GM23338 (cell line): ENCODE data around the gene ERC2. TPM values are rescaled to one million over a fixed set of nuclear protein-coding genes. Genes with fewer than 3 reads are reported as not detected.

ENCODE experiments used
- ATAC-seq: fragments of 200-7000 bp; cut with Tn5 transposase; 3 replicates; pipeline ENCODE4 v1.9.1; 2020
- DNase-seq: peaks from one replicate; pipeline ENCODE4 v3.0.0-alpha.2; 2015; ENCODE audit warnings: low spot score
- H2AFZ ChIP-seq: fragments of 200-600 bp; sonication (generic); 2 replicates; pipeline ENCODE4 v1.8.0; 2016; ENCODE audit warnings: antibody characterized with exemption, mild to moderate bottlenecking, moderate library complexity
- H3F3A ChIP-seq: fragments of 200-600 bp; sonication (generic); replicated peaks from 2 replicates; pipeline ENCODE4 v1.8.0; 2017; ENCODE audit warnings: antibody characterized with exemption, mixed run types, low read depth
- H3K27ac ChIP-seq: fragments of 200-600 bp; sonication (generic); 2 replicates; pipeline ENCODE4 v1.6.1; 2016; ENCODE audit warnings: low read depth
- H3K27me3 ChIP-seq: fragments of 200-600 bp; sonication (generic); 2 replicates; pipeline ENCODE4 v1.8.0; 2016; ENCODE audit warnings: mild to moderate bottlenecking, mixed run types, moderate library complexity; ENCODE audit not compliant: insufficient read depth
- H3K36me3 ChIP-seq: fragments of 200-600 bp; sonication (generic); 2 replicates; pipeline ENCODE4 v1.8.0; 2016; ENCODE audit warnings: mild to moderate bottlenecking; ENCODE audit not compliant: insufficient read depth
- H3K4me1 ChIP-seq: fragments of 200-600 bp; sonication (generic); 2 replicates; pipeline ENCODE4 v1.8.0; 2016; ENCODE audit warnings: mild to moderate bottlenecking, moderate library complexity; ENCODE audit not compliant: insufficient read depth
- H3K4me2 ChIP-seq: fragments of 200-600 bp; sonication (generic); 2 replicates; pipeline ENCODE4 v1.7.1; 2017; ENCODE audit warnings: mixed run types
- H3K4me3 ChIP-seq: fragments of 200-600 bp; sonication (generic); 2 replicates; pipeline ENCODE4 v1.6.1; 2016; ENCODE audit warnings: mixed run types
- H3K79me2 ChIP-seq: fragments of 200-600 bp; sonication (generic); replicated peaks from 2 replicates; pipeline ENCODE4 v1.8.0; 2017; ENCODE audit warnings: mild to moderate bottlenecking; ENCODE audit not compliant: insufficient read depth
- H3K9me2 ChIP-seq: fragments of 200-600 bp; sonication (generic); 2 replicates; pipeline ENCODE4 v1.8.0; 2017; ENCODE audit not compliant: insufficient read depth
- H4K20me1 ChIP-seq: fragments of 200-600 bp; sonication (generic); replicated peaks from 2 replicates; pipeline ENCODE4 v1.8.0; 2017; ENCODE audit warnings: mild to moderate bottlenecking; ENCODE audit not compliant: insufficient read depth
- H3K27ac Mint-ChIP-seq: 2 replicates; pipeline ENCODE4 v1.8.0; 2020; ENCODE audit warnings: inconsistent platforms, mild to moderate bottlenecking, moderate library complexity, mixed read lengths
- H3K27me3 Mint-ChIP-seq: 3 replicates; pipeline ENCODE4 v1.8.0; 2022; ENCODE audit warnings: low read depth, mild to moderate bottlenecking, moderate library complexity, mixed read lengths, inconsistent platforms; ENCODE audit not compliant: insufficient read depth, poor library complexity
- H3K36me3 Mint-ChIP-seq: 3 replicates; pipeline ENCODE4 v1.8.0; 2021; ENCODE audit warnings: low read depth, mild to moderate bottlenecking, inconsistent platforms, moderate library complexity, mixed read lengths
- H3K4me1 Mint-ChIP-seq: 3 replicates; pipeline ENCODE4 v1.8.0; 2020; ENCODE audit warnings: mild to moderate bottlenecking, inconsistent platforms, mixed read lengths
- H3K4me3 Mint-ChIP-seq: 3 replicates; pipeline ENCODE4 v1.8.0; 2021; ENCODE audit warnings: moderate library complexity, mild to moderate bottlenecking, inconsistent platforms, mixed read lengths
- H3K9me3 Mint-ChIP-seq: 3 replicates; pipeline ENCODE4 v1.8.0; 2020; ENCODE audit warnings: moderate library complexity, mild to moderate bottlenecking, inconsistent platforms, mixed read lengths
- CREB1 ChIP-seq: fragments of 250-450 bp; sonication (Bioruptor Pico); IDR thresholded peaks from 2 replicates; pipeline ENCODE4 v1.5.0; 2020; ENCODE audit warnings: low read depth, mild to moderate bottlenecking, moderate library complexity
- CTCF ChIP-seq, 2 experiments: fragments of 200-600 bp in 1 of 2; sonication (generic) in 1 of 2; conservative IDR thresholded peaks; 2 replicates each; pipeline versions ENCODE4 v1.5.1 to v1.6.1; 2016 to 2017; ENCODE audit warnings: antibody characterized with exemption in 2 of 2, low read depth in 2 of 2, mild to moderate bottlenecking in 2 of 2, moderate library complexity in 1 of 2
- ETS1 ChIP-seq: IDR thresholded peaks from 2 replicates; pipeline ENCODE4 v1.6.1; 2016; ENCODE audit warnings: antibody characterized with exemption
- EZH2 ChIP-seq: fragments of 200-600 bp; sonication (generic); IDR thresholded peaks from one replicate; pipeline ENCODE4 v1.8.0; 2017; ENCODE audit warnings: antibody characterized with exemption, mild to moderate bottlenecking, low read depth; ENCODE audit not compliant: unreplicated experiment
- EZH2phosphoT487 ChIP-seq: fragments of 200-600 bp; sonication (generic); IDR thresholded peaks from one replicate; pipeline ENCODE4 v1.8.1; 2018; ENCODE audit warnings: antibody characterized with exemption; ENCODE audit not compliant: unreplicated experiment
- JUNB ChIP-seq: IDR thresholded peaks from one replicate; pipeline ENCODE4 v1.6.1; 2016; ENCODE audit warnings: antibody characterized with exemption; ENCODE audit not compliant: unreplicated experiment
- NANOG ChIP-seq: IDR thresholded peaks from 2 replicates; pipeline ENCODE4 v1.6.1; 2016; ENCODE audit warnings: antibody characterized with exemption, borderline replicate concordance
- POLR2AphosphoS5 ChIP-seq: IDR thresholded peaks from 2 replicates; pipeline ENCODE4 v1.6.1; 2016; ENCODE audit warnings: antibody characterized with exemption, low read depth
- REST ChIP-seq: IDR thresholded peaks from one replicate; pipeline ENCODE4 v1.6.1; 2018; ENCODE audit warnings: antibody characterized with exemption; ENCODE audit not compliant: unreplicated experiment
- STAT1 ChIP-seq: IDR thresholded peaks from one replicate; pipeline ENCODE4 v1.6.1; 2016; ENCODE audit warnings: antibody characterized with exemption; ENCODE audit not compliant: unreplicated experiment
- ZNF114 ChIP-seq: fragments of 250-450 bp; sonication (Bioruptor Pico); IDR thresholded peaks from 2 replicates; pipeline ENCODE4 v1.5.0; 2020; ENCODE audit warnings: mild to moderate bottlenecking, moderate library complexity
- ZNF331 ChIP-seq: fragments of 250-450 bp; sonication (Bioruptor Pico); IDR thresholded peaks from 2 replicates; pipeline ENCODE4 v1.5.0; 2020; ENCODE audit warnings: low read depth, mild to moderate bottlenecking, moderate library complexity
- ZNF462 ChIP-seq: fragments of 250-450 bp; sonication (Bioruptor Pico); IDR thresholded peaks from 2 replicates; pipeline ENCODE4 v1.5.0; 2020; ENCODE audit warnings: mild to moderate bottlenecking, moderate library complexity
- polyA plus RNA-seq: library from polyadenylated mRNA; unstranded; fragments of >200 nt; fragmentation: Nextera tagmentation; extraction: Ambion mirVana; gene quantifications from 2 replicates; pipeline ENCODE4 v1.2.1, GENCODE V29; 2016
- total RNA-seq: library from RNA; depleted of rRNA; stranded (reverse); fragments of >200 nt; shearing (Covaris generic); gene quantifications from 2 replicates; pipeline ENCODE4 v1.2.3, GENCODE V29; 2014

Gene ERC2
- total and polyA plus RNA-seq, 2 experiments from 2014 or later = 11.8 to 13.7 TPM

GRCh38 chr3:55718521-55718921 is 749.7 kb downstream of the ERC2 start:
- Mint-ChIP-seq H3K4me1 (peaks cover 12% of the 10 kb centered on the region), H3K27me3 (no peaks in the 10 kb centered on the region), H3K36me3 (no peaks in the 10 kb centered on the region), H3K4me3 (no peak overlapping the region), H3K9me3 (no peaks in the 10 kb centered on the region), H3K27ac (no peak overlapping the region)
- ATAC-seq (no peak), DNase-seq (no peak)
- no peak overlapping the region for H3K27ac ChIP-seq
- no peaks in the 10 kb centered on the region for H3K27me3 ChIP-seq
- no peaks in the 10 kb centered on the region for H3F3A ChIP-seq
- no peak for TF ChIP-seq EZH2phosphoT487
- no peak for TF ChIP-seq POLR2AphosphoS5
- no peak for TF ChIP-seq NANOG
- no peak for TF ChIP-seq ZNF462 (CRISPR knock-in tag)
- no peak for TF ChIP-seq EZH2
- TF ChIP-seq JUNB = no peak
- TF ChIP-seq CREB1 = no peak
- no peak for TF ChIP-seq ZNF114 (CRISPR knock-in tag)
- no peak for TF ChIP-seq REST
- no peak for TF ChIP-seq STAT1
- TF ChIP-seq ETS1 = no peak
- no peak for TF ChIP-seq CTCF (conservative IDR thresholded peaks at IDR 0.05; ENCODE audit: low read depth in 2 of 2)
- TF ChIP-seq ZNF331 = no peak
- H3K79me2 ChIP-seq = no peaks in the 10 kb centered on the region
- H3K36me3 ChIP-seq = no peaks in the 10 kb centered on the region
- no peaks in the 10 kb centered on the region for H4K20me1 ChIP-seq
- no peak overlapping the region for H3K4me2 ChIP-seq
- H3K9me2 ChIP-seq = no peaks in the 10 kb centered on the region
- peaks cover 1% of the 10 kb centered on the region; the same call in 1 of the 2 replicates for H3K4me1 ChIP-seq
- no peak overlapping the region for H2AFZ ChIP-seq
- H3K4me3 ChIP-seq = no peak overlapping the region
